ENCODE data around the gene PRKAG2. TPM values are rescaled to one million over a fixed set of nuclear protein-coding genes. Genes with fewer than 3 reads are reported as not detected.

PRKAG2 gene
- total RNA-seq, 2 donors from 2014 or later: 46.1 to 54.6 TPM

DNA sequence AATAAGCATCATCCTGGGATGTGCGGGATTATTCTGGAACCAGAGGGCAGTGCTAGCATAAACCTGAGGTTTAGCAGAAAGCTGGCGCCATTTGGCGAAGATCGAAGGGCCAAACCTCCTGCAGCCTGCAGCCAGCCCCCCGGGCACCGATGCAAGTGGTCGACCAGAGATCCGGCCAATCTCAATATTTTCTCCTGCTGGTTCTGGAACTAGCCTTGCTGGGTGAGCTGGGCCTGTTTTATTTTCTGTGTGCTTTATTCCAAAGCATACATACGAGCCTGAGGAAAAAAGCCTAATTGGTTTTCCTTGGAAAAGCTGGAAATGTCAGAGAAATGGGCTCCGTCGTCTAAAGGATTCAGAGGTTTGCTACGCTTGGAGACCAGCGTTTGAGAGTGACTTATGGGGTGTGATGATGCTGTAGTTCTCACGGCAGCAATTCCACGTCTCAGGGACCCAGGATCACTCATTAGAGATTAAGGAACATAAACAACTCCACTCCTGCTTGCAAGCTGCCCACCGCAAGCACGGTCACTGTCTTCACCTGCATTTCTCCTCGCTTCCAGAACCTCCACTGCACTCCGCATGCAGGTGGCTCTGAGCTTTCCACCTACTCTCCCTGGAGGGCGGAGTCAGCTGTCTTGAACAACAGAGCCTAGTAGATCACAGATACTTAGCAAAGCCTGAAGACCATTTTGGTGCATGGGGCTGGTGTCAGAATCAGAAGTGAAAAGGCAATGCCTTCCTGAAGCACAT lies 60.2 kb downstream of the PRKAG2 start:
- ATAC-seq (no peak), DNase-seq (no peak)
- intact Hi-C loops (cut with DNase I, micrococcal nuclease): no loop called here

DNA sequence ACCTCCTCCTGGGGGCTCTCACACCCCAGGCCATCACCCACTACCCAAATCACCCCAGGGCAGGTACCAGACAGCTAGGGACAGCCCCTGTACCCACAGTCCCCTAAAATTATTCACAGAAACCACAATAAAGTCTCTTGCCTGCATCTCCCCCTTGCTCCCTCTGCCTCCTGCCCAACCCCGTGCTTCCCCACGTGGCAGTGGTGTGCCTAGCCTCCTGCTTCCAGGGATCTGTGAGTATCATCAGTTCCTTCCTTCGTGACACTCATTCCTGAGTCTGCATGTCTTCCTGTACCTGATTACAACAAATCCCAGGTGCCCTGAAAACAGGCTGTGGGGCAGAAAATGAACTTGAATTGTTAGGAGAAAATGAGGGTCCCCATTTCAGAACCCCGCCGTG lies 61.5 kb downstream of the PRKAG2 start:
- ATAC-seq (no peak), DNase-seq (no peak)

DNA sequence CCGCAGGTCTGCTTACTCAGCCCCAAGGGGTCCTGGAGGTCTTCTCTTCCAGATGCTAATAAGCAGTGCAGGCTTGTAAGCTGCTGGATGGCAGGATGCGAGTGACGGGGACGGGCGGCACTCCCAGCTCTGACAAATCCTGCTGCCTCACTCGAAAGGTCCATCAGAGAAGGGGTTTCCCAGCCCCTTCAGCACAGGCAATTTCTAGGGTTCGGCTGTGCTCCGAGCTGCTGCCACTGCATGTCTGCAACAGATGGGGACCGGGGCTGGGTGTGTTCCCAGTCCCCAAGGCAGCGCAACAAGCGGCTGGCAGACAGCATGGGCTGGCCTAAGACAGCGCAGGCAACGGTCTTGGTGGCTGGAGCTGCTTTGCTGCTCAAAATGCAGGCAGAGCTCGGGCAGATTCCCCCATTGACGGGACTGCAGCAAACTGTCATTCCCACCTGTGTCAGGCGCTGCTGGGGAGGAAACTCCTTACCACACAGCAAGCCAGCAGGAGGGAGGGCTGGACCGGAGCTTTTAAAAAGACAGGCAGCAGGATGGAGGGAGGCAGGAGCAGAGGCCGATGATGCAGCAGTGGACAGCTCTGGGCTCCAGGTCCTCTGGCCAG lies 62.4 kb downstream of the PRKAG2 start:
- ATAC-seq (no peak), DNase-seq (no peak)
- intact Hi-C loops (cut with DNase I, micrococcal nuclease): no loop called here

More for the DNA sequence above, 61.5 kb downstream of the PRKAG2 start:
- intact Hi-C loops (cut with DNase I, micrococcal nuclease): no loop called here

DNA sequence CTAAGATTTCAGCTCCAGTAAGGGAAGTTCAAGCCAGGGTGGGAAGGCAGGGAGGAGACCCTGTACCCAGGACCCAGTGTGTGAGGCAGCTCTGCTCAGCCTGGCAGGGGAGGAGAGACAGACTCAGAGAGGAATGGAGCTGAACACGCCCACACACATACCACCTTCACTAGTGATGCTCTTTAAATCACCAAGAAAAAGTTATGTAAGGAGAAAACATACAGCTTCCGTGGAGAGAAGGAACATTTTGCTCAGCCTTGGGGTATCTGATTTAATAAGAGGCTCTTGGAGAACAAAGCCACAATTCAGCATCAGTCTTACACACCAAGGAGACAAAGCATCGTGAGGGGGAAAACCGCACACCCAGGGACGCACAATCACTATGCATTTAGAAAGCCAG lies 62.9 kb downstream of the PRKAG2 start:
- DNase-seq (no peak), ATAC-seq (no peak)
- intact Hi-C loops (cut with DNase I, micrococcal nuclease): no loop called here

DNA sequence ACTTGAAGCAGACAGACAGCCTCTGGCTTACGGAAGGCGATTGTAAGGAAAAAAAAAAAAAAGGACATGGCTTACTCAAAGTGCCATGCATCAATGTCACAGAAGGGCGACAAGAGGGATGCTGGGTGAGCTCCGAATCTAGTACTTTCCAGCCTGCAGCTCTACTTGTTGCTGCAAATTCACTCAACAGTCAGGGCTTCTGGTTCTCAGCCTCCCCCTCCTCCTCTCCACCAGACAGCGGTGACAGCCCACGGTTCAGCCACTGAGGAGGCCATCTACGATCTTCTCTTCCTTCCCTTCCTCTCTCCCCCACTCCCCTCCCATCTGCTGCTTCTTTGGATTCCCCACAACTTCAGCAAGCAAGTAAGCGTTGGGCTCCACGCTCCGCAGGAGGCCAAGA lies 63.5 kb downstream of the PRKAG2 start:
- DNase-seq: no peak
- no peak for ATAC-seq
- intact Hi-C loops (cut with DNase I, micrococcal nuclease): no loop called here

DNA sequence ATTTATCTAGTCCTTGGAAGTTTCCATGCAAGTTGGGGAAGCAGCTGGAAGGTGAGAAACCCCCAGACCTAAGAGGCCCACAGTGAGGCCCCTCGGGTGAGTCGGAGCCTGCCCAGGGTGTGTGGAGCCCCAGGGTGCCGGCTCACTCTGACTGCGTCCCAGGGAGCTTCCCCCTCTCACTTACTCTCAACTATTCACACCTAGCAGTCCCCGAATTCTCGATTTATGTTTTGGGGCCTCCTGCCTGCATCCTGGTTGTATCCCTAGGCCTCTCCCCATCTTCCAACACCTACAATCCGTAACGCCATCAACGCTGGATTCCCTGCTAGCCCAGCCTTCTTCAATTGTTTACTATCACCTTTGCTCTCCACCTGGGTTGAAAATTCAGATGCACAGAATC lies 63.9 kb downstream of the PRKAG2 start:
- intact Hi-C loops (cut with DNase I, micrococcal nuclease): no loop called here
- no peak for ATAC-seq
- peak in 1 of 2 donors; percentile 21 for DNase-seq

DNA sequence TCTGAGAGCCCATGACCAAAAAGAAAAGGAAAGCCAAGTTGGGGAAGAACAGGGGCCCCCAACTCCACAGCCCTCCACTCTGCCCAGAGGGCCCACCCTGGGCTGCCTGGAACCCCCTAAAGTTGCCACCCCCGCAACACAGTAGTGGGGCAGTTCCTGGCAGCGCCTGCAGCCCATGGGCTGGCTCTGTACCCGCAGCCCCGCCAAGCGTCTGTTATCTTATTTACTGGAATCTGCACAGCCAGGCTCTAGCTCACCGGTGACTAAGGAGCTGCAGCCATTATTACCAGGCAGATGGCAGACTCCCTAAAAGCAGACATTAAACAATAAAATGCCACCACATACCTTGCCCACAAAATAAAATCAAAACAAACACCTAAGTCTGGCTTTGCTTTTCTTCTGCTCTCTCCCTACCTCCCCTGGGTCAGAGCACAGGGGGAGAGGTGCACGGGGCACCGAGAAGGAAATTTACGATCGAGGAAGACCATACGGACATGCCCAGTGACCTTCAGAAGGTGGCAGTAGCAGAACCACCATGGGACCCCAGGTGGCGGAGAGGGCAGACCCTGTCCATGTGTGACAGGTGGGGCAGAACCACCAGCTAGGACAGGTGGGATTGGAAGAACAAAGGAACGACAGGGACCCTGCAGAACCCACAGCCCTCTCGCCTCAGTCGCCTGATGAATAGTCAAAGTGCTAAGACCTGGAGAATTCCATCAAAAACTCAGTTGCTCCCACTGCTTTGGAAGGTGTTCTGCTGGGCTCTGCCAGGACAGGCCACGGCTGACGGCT lies 66.3 kb downstream of the PRKAG2 start:
- intact Hi-C loops (cut with DNase I, micrococcal nuclease): no loop called here
- peak in 1 of 2 donors; percentile 18 for DNase-seq
- peak; percentile 31 for ATAC-seq

DNA sequence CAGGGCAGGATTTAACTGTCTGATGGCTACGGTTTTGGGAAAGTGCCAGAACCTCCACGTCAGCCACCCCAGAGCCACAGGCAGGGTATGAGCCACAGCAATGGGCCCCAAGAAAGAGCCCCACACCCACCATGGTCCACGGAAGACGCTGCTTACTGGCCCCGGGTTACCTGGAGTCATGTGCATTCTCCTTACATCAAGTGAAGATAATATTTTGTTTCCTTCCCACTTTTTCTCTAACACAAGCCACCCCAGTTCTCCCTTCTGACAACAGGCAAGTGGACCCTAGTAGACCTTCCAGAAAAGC lies 67.1 kb downstream of the PRKAG2 start:
- intact Hi-C loops (cut with DNase I, micrococcal nuclease): no loop called here
- DNase-seq: no peak
- ATAC-seq: no peak

DNA sequence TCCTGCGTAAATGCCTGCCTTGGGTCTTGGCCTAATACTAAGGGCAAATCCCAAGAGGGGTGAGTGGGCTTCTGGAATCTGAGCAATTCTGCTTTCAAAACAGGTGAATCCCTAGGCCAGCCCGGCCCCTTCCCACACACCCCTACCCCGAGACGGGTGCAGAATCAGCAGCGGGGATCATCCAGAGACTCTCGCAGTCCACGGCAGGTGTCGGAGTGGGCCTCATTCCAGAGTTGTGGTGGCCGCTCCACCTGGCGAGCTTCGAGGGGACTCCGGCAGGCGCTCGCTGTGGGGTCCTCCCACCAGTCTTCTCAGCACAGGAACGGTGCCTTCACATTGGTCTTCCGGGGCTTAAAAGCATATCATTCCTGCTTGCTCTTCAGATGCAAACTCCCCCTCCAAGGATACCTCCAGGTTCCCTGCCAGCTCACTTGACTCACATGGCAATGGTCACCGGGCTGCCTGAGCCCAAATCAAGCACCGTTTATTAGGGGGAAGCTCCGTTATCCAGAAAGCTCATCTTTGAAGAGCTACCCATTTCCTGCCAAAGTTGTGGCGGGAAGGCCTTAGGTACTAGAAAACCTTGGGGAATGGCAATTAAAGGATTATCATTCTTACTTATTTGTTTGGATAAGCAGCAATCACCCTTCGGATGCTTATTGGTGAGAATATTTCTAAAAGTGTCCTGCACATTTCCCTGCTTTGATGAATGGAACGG lies 67.6 kb downstream of the PRKAG2 start:
- ATAC-seq (no peak), DNase-seq (no peak)
- intact Hi-C loops (cut with DNase I, micrococcal nuclease): no loop called here

DNA sequence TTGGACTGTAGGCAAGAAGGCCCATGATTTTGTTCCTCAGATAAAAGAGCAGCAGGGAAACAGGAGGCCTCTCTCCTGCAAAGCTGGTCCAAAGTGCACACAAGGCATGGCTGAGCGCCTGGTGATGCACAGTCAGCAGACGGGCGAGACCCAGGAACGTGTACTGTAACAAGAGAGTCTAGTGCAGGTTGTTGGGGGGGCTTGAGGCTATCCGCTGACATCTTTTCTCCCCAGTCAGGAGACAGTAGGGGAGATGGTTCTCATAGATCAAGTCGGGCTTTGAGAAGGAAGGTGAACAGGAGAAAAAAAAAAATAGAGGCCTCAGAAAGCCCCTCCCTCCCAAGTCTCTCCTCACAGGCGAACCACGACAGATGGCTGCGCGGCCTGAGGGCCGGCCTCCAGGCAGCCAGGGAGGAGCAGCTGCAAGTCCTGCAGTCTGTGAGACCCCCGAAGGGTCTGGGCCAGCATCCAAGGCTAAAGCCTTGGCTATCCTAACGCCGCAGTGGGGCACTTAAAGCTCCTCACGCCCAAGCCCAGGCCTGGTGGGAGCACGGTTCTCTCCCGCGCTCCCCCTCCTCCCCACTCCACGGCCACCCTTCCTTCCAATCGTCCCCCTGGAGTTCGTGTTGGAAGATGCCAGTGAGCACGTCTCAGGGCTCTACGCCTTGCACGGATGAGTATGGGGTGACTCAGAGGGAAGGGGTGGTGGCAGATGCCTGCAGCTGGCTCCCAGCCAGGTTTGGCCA lies 68.3 kb downstream of the PRKAG2 start:
- intact Hi-C loops (cut with DNase I, micrococcal nuclease): no loop called here
- DNase-seq (no peak), ATAC-seq (peak; percentile 74)

DNA sequence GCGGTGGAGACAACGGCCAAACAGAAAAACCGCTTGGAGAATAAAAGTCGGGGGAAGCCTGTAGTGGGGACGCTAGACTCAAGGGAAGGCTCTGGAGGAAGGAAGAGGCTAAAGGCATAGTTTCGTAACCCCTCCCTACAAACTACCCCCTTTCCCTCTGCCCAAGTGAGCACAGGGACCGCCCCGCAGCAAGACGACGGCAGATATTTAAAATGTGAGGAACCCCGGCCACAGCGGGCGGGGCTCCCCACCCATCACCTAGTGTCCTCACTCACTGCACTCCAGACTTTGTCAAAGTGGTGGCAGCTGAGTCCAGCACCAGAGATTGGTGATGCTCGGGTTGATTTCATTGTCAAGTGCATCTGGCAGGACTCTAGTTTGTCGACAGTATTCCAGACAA lies 69.1 kb downstream of the PRKAG2 start:
- intact Hi-C loops (cut with DNase I, micrococcal nuclease): no loop called here

DNA sequence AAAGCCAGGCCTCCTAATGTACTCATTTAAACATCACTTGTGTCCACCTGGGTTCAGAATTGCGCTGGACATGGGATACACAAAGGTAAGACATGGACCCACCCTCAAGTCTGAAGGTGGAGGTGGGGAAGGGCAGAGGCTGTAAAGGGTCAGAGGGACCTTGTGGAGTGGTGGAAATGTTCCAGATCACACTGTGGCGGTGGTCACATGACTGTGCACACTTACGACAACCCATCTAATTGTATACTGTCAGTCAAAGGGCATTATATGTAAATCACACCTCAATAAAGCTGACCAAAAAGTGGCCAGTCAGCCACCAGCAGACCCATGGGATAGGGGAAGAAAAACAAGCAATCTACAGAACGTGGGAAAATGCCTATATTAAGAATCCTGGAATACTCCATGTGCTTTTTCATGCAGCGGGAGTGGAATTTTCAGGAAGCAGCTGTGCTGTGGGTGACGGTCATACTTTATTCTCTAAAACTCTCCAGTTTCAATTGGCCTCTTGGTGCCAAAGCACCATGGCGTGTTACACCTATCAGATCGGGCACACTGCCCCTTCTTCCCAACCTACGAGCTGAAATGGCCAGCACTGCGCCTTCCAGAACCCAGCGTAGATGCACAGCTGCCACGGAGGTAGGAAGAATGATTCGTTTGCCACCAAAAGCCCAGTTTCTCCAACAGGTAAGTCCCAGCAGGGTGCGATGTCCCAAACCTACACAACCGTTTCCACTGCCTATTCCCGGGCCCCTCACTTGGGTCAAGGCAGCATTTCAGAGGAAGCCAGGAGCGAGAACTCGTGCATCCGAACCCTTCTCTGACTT lies 69.8 kb downstream of the PRKAG2 start:
- ATAC-seq (no peak), DNase-seq (no peak)
- intact Hi-C loops (cut with DNase I, micrococcal nuclease): no loop called here

More for the DNA sequence above, 69.1 kb downstream of the PRKAG2 start:
- DNase-seq: no peak
- no peak for ATAC-seq

DNA sequence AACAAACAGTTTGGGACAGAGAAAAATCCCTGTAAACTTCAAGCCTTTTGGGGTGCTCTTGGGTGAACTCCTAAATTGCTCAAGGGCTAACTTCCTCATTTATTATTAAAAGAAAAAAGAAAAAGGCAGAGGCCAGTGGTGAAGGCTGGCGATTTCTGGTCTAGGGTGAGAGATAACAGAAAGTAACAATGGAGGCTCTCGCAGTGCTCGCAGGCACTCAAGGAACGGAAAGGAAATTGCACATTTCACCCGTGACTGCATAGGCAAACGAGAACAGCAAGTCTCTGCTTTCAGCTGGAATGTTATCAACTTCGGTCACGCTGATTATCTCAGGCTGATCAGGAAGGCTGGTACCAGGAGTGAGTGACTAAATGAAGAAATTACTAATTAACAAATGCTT lies 70.7 kb downstream of the PRKAG2 start:
- intact Hi-C loops (cut with DNase I, micrococcal nuclease): no loop called here
- no peak for DNase-seq
- no peak for ATAC-seq

DNA sequence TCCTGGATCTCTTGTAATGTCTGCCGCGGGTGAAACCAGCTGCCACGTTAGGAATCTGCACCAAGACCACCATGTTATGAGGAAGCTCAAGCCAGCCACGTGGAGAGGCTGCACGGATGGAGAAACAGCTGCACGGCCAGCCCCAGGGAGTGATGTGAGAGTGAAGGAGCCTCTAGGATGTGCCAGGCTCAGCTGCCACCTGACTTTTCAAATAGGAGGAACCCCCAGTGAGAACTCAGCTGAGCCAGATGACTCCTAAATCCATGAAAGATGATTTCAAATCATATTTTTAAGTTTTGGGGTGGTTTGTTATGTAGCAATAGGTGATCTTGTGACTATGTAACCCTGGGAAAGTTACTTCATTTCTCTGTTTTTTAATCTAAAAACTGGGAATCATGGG lies 71.7 kb downstream of the PRKAG2 start:
- no peak for ATAC-seq
- DNase-seq: no peak
- intact Hi-C loops (cut with DNase I, micrococcal nuclease): no loop called here

DNA sequence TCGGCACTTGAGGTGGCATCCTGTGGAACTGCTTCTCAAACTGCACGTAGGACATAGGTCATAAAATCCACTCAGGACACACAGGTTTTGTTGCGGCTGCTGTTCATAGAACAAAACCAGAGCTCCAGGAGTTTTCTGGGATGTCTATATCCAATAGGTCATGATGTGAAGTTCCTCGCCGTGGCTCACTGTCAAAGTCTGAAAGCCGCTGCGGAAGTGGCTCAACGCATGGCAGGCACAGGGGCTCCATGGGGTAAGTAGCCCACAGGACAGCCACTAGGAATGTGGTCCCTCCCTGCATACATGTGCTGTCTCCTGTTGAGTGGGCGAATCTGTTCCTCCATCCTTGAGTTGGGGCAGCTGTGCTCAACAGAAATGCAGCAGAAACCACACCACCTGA lies 72.2 kb downstream of the PRKAG2 start:
- intact Hi-C loops (cut with DNase I, micrococcal nuclease): no loop called here
- ATAC-seq (no peak), DNase-seq (no peak)

DNA sequence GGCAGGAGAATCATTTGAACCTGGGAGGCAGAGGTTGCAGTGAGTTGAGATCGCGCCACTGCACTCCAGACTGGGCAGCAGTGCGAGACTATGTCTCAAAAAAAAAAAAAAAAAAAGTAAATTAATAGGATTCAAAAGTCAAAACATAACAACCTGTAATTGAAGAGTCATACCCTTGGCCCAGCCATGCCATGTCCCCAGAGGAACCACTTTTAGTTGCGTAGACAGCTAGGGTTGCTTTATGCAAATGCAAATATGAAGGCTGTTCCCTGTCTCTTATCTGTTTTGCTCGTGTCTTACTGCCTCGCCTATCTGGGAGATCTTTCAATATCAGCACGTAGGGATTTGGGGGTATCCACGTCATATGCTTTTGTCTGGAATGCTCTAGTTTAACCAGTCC lies 73.1 kb downstream of the PRKAG2 start:
- ATAC-seq: no peak
- intact Hi-C loops (cut with DNase I, micrococcal nuclease): no loop called here
- no peak for DNase-seq

DNA sequence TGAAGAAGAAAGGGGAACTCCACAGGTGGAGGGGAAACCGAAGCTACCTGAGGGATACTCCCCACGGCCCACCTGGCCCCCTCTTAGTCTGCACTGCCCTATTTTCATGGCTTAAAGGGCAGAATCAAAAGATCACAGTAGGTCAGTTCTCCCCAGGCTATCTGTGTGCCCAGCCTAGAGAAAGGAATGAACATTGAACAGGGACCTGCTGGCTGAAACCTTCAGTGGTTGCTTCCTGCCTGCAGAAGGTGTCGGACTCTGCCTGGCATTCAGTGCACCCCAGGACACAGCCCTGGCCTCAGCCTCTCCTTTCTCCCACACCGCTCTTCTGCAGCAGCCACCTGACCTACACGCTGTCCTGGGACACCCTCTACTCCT lies 74.5 kb downstream of the PRKAG2 start:
- intact Hi-C loops (cut with DNase I, micrococcal nuclease): no loop called here

DNA sequence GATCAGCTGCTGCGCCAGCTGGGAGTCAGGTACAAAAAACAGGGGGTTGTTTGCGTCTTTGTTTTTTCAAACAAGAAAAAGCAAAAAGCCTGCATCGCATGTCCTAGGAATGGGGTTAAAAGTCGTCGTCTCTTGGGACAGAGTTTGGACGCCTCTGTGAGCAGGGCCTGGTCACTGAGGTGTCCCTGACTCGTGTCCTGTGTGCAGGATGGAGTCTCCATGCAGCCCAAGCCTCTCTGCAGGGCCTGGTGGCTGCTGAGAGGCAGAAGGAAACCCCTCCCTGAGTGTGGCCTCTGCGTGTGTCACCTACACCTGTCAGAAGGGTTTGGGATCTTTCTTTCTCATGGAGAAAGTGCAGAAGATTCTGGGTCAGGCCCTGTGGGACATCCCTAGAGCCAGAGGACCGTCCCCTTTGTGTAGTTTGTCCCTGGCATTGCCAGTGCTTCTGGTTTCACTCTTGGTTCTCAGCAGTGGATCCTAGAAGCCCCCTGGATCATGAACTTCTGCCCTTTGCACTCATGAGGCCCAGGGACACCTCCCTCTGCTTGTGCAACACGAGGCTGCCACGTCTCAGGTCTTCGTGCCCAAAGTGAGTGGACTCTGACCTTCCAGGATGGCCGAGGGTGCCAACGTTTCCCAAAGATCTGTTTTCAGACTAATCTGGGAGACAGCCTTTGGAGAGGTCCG lies 75.0 kb downstream of the PRKAG2 start:
- peak; percentile 70 for ATAC-seq
- intact Hi-C loops (cut with DNase I, micrococcal nuclease): no loop called here
- no peak for DNase-seq

More for the DNA sequence above, 74.5 kb downstream of the PRKAG2 start:
- DNase-seq: no peak
- peak; percentile 40 for ATAC-seq
